ENCODE results near the gene NISCH. TPM values are rescaled to one million over a fixed set of nuclear protein-coding genes. Genes with fewer than 3 reads are reported as not detected.

Gene NISCH
- total and polyA plus RNA-seq, 2 experiments from 2014 or later, result 18.4 to 76.4 TPM

DNA sequence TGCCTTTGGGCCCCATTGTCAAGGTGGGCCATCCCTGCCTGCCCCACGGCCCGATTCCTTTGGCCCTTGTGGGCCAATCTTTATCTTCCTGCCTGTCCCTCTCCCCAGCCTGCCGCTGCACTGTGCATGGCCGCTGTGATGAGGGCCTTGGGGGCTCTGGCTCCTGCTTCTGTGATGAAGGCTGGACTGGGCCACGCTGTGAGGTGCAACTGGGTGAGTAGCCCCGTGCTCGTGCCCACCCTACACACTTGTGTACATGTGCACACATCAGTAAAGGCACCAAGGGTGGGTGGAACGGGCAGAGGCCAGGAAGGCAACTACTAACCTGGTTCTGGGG lies 66.1 kb downstream of the NISCH start:
- Histone ChIP-seq H3F3A (replicated peaks; ENCODE audit: low read depth) (0 out of 2 replicates have a peak, but pooled peaks cover 2% of the 10 kb centered on the region), H4K20me1 (replicated peaks; ENCODE audit: insufficient read depth) (no peaks in the 10 kb centered on the region; the same call in 1 of the 2 replicates), H3K9me2 (ENCODE audit: insufficient read depth) (no peaks in the 10 kb centered on the region), H2AFZ (no peak overlapping the region), H3K79me2 (replicated peaks; ENCODE audit: insufficient read depth) (no peaks in the 10 kb centered on the region), H3K27ac (ENCODE audit: low read depth) (no peak overlapping the region), H3K4me3 (no peak overlapping the region), H3K4me2 (no peak overlapping the region), H3K36me3 (ENCODE audit: insufficient read depth) (peaks cover under 1% of the 10 kb centered on the region; the same call in 1 of the 2 replicates), H3K4me1 (ENCODE audit: insufficient read depth) (no peaks in the 10 kb centered on the region), H3K27me3 (ENCODE audit: insufficient read depth) (no peaks in the 10 kb centered on the region)
- H3K4me1 Mint-ChIP-seq, result peaks cover 3% of the 10 kb centered on the region; the same call in 2 of the 3 replicates
- no peak for DNase-seq (ENCODE audit: low spot score)
- H3K27ac Mint-ChIP-seq, result no peak overlapping the region
- no peak for TF ChIP-seq POLR2AphosphoS5 (IDR thresholded peaks at IDR 0.05; ENCODE audit: low read depth)
- TF ChIP-seq CREB1 (CRISPR knock-in tag; IDR thresholded peaks at IDR 0.05; ENCODE audit: low read depth), result no peak
- TF ChIP-seq, protein P1, sequence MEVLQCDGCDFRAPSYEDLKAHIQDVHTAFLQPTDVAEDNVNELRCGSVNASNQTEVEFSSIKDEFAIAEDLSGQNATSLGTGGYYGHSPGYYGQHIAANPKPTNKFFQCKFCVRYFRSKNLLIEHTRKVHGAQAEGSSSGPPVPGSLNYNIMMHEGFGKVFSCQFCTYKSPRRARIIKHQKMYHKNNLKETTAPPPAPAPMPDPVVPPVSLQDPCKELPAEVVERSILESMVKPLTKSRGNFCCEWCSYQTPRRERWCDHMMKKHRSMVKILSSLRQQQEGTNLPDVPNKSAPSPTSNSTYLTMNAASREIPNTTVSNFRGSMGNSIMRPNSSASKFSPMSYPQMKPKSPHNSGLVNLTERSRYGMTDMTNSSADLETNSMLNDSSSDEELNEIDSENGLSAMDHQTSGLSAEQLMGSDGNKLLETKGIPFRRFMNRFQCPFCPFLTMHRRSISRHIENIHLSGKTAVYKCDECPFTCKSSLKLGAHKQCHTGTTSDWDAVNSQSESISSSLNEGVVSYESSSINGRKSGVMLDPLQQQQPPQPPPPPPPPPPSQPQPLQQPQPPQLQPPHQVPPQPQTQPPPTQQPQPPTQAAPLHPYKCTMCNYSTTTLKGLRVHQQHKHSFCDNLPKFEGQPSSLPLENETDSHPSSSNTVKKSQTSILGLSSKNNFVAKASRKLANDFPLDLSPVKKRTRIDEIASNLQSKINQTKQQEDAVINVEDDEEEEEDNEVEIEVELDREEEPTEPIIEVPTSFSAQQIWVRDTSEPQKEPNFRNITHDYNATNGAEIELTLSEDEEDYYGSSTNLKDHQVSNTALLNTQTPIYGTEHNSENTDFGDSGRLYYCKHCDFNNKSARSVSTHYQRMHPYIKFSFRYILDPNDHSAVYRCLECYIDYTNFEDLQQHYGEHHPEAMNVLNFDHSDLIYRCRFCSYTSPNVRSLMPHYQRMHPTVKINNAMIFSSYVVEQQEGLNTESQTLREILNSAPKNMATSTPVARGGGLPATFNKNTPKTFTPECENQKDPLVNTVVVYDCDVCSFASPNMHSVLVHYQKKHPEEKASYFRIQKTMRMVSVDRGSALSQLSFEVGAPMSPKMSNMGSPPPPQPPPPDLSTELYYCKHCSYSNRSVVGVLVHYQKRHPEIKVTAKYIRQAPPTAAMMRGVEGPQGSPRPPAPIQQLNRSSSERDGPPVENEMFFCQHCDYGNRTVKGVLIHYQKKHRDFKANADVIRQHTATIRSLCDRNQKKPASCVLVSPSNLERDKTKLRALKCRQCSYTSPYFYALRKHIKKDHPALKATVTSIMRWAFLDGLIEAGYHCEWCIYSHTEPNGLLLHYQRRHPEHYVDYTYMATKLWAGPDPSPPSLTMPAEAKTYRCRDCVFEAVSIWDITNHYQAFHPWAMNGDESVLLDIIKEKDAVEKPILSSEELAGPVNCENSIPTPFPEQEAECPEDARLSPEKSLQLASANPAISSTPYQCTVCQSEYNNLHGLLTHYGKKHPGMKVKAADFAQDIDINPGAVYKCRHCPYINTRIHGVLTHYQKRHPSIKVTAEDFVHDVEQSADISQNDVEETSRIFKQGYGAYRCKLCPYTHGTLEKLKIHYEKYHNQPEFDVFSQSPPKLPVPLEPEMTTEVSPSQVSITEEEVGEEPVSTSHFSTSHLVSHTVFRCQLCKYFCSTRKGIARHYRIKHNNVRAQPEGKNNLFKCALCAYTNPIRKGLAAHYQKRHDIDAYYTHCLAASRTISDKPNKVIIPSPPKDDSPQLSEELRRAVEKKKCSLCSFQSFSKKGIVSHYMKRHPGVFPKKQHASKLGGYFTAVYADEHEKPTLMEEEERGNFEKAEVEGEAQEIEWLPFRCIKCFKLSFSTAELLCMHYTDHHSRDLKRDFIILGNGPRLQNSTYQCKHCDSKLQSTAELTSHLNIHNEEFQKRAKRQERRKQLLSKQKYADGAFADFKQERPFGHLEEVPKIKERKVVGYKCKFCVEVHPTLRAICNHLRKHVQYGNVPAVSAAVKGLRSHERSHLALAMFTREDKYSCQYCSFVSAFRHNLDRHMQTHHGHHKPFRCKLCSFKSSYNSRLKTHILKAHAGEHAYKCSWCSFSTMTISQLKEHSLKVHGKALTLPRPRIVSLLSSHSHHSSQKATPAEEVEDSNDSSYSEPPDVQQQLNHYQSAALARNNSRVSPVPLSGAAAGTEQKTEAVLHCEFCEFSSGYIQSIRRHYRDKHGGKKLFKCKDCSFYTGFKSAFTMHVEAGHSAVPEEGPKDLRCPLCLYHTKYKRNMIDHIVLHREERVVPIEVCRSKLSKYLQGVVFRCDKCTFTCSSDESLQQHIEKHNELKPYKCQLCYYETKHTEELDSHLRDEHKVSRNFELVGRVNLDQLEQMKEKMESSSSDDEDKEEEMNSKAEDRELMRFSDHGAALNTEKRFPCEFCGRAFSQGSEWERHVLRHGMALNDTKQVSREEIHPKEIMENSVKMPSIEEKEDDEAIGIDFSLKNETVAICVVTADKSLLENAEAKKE (CRISPR knock-in tag; IDR thresholded peaks at IDR 0.05), result no peak
- TF ChIP-seq ZNF331 (CRISPR knock-in tag; IDR thresholded peaks at IDR 0.05; ENCODE audit: low read depth), result no peak
- no peak for TF ChIP-seq JUNB (IDR thresholded peaks at IDR 0.05; ENCODE audit: unreplicated experiment)
- TF ChIP-seq, protein P2, sequence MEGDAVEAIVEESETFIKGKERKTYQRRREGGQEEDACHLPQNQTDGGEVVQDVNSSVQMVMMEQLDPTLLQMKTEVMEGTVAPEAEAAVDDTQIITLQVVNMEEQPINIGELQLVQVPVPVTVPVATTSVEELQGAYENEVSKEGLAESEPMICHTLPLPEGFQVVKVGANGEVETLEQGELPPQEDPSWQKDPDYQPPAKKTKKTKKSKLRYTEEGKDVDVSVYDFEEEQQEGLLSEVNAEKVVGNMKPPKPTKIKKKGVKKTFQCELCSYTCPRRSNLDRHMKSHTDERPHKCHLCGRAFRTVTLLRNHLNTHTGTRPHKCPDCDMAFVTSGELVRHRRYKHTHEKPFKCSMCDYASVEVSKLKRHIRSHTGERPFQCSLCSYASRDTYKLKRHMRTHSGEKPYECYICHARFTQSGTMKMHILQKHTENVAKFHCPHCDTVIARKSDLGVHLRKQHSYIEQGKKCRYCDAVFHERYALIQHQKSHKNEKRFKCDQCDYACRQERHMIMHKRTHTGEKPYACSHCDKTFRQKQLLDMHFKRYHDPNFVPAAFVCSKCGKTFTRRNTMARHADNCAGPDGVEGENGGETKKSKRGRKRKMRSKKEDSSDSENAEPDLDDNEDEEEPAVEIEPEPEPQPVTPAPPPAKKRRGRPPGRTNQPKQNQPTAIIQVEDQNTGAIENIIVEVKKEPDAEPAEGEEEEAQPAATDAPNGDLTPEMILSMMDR (conservative IDR thresholded peaks at IDR 0.05; ENCODE audit: low read depth in 2 of 2), result no peak
- no peak for TF ChIP-seq EZH2phosphoT487 (IDR thresholded peaks at IDR 0.05; ENCODE audit: unreplicated experiment)
- TF ChIP-seq STAT1 (IDR thresholded peaks at IDR 0.05; ENCODE audit: unreplicated experiment), result no peak
- TF ChIP-seq, protein P3, sequence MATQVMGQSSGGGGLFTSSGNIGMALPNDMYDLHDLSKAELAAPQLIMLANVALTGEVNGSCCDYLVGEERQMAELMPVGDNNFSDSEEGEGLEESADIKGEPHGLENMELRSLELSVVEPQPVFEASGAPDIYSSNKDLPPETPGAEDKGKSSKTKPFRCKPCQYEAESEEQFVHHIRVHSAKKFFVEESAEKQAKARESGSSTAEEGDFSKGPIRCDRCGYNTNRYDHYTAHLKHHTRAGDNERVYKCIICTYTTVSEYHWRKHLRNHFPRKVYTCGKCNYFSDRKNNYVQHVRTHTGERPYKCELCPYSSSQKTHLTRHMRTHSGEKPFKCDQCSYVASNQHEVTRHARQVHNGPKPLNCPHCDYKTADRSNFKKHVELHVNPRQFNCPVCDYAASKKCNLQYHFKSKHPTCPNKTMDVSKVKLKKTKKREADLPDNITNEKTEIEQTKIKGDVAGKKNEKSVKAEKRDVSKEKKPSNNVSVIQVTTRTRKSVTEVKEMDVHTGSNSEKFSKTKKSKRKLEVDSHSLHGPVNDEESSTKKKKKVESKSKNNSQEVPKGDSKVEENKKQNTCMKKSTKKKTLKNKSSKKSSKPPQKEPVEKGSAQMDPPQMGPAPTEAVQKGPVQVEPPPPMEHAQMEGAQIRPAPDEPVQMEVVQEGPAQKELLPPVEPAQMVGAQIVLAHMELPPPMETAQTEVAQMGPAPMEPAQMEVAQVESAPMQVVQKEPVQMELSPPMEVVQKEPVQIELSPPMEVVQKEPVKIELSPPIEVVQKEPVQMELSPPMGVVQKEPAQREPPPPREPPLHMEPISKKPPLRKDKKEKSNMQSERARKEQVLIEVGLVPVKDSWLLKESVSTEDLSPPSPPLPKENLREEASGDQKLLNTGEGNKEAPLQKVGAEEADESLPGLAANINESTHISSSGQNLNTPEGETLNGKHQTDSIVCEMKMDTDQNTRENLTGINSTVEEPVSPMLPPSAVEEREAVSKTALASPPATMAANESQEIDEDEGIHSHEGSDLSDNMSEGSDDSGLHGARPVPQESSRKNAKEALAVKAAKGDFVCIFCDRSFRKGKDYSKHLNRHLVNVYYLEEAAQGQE (IDR thresholded peaks at IDR 0.05; ENCODE audit: unreplicated experiment), result no peak
- TF ChIP-seq NANOG (IDR thresholded peaks at IDR 0.05; ENCODE audit: borderline replicate concordance), result no peak
- TF ChIP-seq, protein P4, sequence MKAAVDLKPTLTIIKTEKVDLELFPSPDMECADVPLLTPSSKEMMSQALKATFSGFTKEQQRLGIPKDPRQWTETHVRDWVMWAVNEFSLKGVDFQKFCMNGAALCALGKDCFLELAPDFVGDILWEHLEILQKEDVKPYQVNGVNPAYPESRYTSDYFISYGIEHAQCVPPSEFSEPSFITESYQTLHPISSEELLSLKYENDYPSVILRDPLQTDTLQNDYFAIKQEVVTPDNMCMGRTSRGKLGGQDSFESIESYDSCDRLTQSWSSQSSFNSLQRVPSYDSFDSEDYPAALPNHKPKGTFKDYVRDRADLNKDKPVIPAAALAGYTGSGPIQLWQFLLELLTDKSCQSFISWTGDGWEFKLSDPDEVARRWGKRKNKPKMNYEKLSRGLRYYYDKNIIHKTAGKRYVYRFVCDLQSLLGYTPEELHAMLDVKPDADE (IDR thresholded peaks at IDR 0.05), result no peak
- no peak overlapping the region for H3K4me3 Mint-ChIP-seq
- H3K9me3 Mint-ChIP-seq, result no peaks in the 10 kb centered on the region
- peaks cover 22% of the 10 kb centered on the region for H3K36me3 Mint-ChIP-seq (ENCODE audit: low read depth)
- H3K27me3 Mint-ChIP-seq (ENCODE audit: insufficient read depth, low read depth, poor library complexity), result peaks cover 16% of the 10 kb centered on the region
- no peak for ATAC-seq

Measured in GM23338 (cell line).